Measurements from ENCODE around the gene FOXP1.

FOXP1 gene

DNA sequence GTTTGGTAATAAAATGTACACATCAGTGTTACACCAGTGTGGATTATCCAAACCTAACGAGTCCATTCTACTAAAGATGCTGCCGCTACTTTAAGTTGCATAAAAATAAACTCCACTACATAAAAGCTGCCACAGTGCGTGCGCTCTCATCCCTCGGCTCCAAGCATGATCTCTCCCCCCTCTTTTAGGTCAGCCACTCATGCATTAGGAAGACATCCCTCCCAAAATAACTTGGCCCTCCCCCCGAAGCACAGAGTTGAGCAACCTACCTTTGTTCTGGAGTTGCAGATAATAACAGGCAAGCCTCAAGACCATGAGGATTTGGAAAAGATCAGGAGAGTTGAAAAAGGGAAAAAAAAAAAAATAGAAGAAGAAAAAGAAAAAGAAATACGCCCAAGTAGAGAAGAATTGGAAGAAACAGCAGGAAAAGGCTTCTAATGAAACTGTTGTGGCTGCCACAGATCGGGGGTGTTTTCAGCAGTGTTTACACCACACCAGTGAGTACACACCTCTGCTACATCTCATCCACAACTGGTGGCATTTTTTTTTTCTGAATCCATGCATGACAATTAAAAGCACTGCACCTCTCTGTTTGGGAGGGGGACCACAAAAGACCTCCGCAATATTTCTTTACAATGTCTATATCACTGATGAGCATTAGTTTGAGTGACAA lies 339.2 kb downstream of the FOXP1 start:
- TF ChIP-seq, protein P1, sequence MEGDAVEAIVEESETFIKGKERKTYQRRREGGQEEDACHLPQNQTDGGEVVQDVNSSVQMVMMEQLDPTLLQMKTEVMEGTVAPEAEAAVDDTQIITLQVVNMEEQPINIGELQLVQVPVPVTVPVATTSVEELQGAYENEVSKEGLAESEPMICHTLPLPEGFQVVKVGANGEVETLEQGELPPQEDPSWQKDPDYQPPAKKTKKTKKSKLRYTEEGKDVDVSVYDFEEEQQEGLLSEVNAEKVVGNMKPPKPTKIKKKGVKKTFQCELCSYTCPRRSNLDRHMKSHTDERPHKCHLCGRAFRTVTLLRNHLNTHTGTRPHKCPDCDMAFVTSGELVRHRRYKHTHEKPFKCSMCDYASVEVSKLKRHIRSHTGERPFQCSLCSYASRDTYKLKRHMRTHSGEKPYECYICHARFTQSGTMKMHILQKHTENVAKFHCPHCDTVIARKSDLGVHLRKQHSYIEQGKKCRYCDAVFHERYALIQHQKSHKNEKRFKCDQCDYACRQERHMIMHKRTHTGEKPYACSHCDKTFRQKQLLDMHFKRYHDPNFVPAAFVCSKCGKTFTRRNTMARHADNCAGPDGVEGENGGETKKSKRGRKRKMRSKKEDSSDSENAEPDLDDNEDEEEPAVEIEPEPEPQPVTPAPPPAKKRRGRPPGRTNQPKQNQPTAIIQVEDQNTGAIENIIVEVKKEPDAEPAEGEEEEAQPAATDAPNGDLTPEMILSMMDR (conservative IDR thresholded peaks at IDR 0.05; ENCODE audit: control insufficient read depth, insufficient read depth, low read depth, low read length) = no peak
- peak; percentile 63 for DNase-seq (ENCODE audit: low read depth)
- H3K4me3 ChIP-seq (ENCODE audit: control insufficient read depth, low read depth, low read length) = peak overlapping the region; percentile 10

DNA sequence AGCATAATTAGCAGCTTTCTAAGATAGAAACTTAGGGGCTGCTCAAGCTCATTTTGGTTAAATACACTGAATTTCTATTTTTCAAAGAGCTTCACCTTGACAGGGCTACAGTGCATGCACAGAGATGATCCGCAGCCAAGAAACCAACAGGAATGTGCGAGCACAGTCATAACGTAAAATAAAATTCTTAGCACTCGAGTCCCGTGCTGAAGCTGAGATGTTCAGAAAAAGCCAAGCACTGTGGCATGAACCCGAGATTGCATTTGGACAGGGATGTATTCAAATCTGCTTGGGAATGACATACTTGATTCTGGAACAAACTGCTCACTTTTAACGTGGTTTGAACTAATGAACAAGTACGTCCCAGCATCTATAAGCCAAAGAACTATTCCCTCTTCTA lies 340.3 kb downstream of the FOXP1 start:
- H3K4me3 ChIP-seq (ENCODE audit: control insufficient read depth, low read depth, low read length) = no peak overlapping the region
- TF ChIP-seq, protein P1 (conservative IDR thresholded peaks at IDR 0.05; ENCODE audit: control insufficient read depth, insufficient read depth, low read depth, low read length) = no peak
- DNase-seq (ENCODE audit: low read depth) = no peak

DNA sequence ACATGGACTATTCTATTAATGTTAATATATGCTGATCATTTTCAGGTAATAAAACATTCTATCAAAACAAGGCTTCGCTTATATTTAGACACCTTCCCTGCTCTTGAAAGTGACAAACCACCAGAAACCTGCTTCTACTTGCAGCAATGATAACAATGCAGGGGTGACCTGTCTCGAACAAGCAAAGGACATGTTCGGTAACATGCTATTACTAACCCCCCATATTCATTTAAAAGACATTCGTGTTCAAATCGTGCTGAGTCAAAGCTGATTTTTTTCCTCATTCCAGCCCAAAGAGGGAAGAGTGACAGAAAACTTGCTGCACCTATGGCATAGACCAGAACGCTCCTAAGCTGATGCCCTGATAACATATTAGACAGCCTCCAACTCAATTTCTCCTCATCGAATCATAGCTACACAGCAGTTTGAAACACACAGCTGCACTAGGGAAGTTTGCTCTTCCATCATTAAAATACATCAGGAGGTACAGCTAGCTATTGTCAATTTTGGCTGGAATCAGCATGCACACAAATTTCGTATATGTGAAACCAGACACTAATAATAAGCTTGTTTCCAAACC lies 341.5 kb downstream of the FOXP1 start:
- no peak overlapping the region for H3K4me3 ChIP-seq (ENCODE audit: control insufficient read depth, low read depth, low read length)
- DNase-seq (ENCODE audit: low read depth) = no peak
- TF ChIP-seq, protein P1 (conservative IDR thresholded peaks at IDR 0.05; ENCODE audit: control insufficient read depth, insufficient read depth, low read depth, low read length) = no peak

- DNase-seq (ENCODE audit: low read depth) = no peak
- H3K4me3 ChIP-seq (ENCODE audit: control insufficient read depth, low read depth, low read length) = no peak overlapping the region
- TF ChIP-seq, protein P1 (conservative IDR thresholded peaks at IDR 0.05; ENCODE audit: control insufficient read depth, insufficient read depth, low read depth, low read length) = no peak
Observed at GRCh38 chr3:71241246-71241901, 342.2 kb downstream of the FOXP1 start.

GRCh38 chr3:71240034-71240433 lies 343.5 kb downstream of the FOXP1 start:
- no peak overlapping the region for H3K4me3 ChIP-seq (ENCODE audit: control insufficient read depth, low read depth, low read length)
- no peak for DNase-seq (ENCODE audit: low read depth)
- TF ChIP-seq, protein P1 (conservative IDR thresholded peaks at IDR 0.05; ENCODE audit: control insufficient read depth, insufficient read depth, low read depth, low read length) = no peak

DNA sequence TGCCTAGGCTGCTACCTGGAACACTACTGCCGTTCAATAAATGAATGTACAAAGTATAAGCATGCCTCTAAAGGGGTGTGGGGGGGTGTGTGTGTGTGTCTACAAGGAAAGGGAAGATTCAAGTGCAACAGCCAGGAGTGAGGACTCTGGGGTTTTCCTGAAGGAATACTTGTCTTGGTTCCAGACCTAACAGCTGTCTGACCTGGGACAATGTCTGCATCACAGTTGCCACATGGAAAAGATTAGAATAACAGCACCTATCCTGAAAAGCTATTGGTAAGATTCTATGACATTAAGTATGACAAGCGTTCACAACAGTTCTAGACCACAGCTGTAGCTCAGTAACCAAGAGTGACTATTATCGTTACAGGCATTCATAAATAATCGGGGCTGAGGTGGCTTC lies 345.2 kb downstream of the FOXP1 start:
- TF ChIP-seq, protein P1 (conservative IDR thresholded peaks at IDR 0.05; ENCODE audit: control insufficient read depth, insufficient read depth, low read depth, low read length) = no peak
- no peak overlapping the region for H3K4me3 ChIP-seq (ENCODE audit: control insufficient read depth, low read depth, low read length)
- DNase-seq (ENCODE audit: low read depth) = no peak
